Daoy (cell line): ENCODE data around the gene ALS2CL. TPM values are rescaled to one million over a fixed set of nuclear protein-coding genes. Genes with fewer than 3 reads are reported as not detected.

Experiments
- DNase-seq: peaks from one replicate; pipeline ENCODE4 v3.0.0-alpha.2; 2015; ENCODE audit warnings: low read depth
- total RNA-seq: library from RNA; depleted of rRNA; stranded (reverse); fragments of >200 nt; shearing (Covaris generic); gene quantifications from 2 replicates; pipeline ENCODE4 v1.2.3, GENCODE V29; 2014; rRNA removed

Gene ALS2CL
- total RNA-seq, 1 experiment from 2014 or later, result 0.74 TPM

DNA sequence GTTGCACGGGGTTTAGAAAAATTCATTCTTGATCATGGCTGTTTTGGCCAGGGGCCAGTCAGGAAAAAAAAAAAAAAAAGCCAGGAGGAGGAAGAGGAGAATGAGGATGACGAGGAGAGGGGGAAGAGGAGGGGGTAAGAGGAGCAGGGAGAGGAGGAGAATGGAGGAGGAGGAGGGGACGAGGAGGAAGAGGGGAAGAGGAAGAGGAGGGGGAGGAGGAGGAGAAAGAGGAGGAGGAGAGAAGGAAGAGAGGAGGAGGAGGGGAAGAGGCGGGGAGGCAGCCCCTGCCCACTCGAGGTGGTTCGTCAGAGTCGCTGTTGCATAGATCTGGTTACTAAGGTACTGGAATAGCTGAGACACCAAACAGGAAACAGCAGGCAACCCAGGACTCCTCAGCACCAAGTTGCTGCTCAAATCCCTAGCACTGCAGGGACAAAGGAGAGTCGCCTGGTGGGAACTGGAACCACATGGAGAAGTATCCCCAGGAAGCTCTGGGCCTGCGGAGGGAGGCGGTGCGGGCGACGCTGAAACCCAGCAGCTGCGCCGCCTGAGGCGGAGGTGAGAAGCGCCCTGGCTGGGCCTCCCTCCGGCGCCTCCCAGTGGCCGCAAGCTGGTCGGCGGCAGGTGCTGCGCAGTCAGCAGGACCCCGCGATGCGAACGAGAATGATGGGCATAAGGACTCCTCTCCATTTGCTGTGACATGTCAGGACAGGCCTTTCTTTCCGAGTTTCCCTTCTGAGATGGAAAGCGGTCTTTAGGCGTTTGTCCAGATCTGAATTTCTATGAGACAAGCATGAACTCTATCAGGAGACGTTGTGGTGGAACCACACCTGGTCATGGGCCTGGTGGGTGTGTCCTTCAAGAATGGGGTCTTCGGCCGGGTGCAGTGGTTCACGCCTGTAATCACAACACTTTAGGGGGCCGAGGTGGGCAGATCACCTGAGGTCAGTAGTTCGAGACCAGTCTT, 63.6 kb downstream of the ALS2CL start:
- peak; percentile 81 for DNase-seq

DNA sequence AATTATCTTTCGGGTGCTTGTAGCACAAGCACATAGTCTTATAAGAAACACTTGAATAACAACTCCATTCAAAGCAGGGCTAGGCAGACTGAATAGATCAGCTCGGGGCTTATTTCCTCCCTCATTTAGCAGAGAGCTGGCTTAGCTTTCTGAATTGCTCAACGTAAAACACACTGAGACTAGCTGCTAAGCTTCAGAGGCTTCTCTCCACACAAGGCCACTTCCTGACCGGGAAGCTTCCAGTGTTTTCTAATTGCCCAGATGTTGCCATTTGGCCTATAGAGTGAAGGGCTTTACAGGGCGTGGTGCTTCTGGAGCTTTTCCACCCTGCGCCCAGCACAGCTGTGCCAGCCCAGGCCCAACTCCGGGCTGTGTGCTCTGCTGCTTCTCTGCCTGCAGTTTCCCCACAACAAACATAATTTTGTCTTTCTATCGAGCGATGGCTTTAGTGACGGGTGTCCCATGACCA, 64.5 kb downstream of the ALS2CL start:
- no peak for DNase-seq

DNA sequence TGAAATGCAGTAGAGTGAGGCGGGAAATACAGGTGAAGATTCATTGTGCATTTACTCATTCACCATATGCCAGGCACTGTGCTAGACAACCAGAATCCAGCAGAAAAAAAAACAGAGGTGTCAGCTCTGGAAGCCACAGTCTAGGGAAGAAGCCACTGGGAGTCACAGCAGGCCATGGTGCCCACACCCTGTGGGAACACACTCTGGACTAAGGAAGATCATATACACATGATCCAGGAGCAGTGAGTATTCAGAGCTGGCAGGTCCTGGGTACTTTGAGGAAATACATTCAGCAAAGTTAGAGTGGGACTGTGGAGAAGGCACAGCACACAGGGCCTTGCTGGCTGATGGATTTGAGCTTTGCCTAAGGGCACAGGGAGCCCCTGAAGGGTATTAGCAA, 66.4 kb downstream of the ALS2CL start:
- DNase-seq, result no peak

DNA sequence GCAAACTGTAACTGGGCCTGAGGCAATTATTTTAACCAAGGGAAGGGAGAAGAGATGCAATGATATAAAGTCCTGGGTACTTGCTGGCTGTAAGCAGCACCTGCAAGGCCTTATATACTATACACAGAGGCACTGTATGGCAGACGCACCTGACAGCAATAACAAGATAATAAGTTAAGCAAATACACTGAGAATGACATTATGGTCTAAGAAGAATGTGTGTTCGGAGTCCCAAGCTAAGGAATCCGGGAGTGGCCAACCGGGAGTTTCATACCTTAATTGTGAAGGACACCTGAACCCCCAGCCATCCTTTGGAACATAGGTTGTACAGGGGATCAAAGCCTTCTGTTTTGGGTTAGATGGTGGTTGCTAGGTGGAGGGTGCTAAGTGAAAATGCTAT, 67.4 kb downstream of the ALS2CL start:
- no peak for DNase-seq

DNA sequence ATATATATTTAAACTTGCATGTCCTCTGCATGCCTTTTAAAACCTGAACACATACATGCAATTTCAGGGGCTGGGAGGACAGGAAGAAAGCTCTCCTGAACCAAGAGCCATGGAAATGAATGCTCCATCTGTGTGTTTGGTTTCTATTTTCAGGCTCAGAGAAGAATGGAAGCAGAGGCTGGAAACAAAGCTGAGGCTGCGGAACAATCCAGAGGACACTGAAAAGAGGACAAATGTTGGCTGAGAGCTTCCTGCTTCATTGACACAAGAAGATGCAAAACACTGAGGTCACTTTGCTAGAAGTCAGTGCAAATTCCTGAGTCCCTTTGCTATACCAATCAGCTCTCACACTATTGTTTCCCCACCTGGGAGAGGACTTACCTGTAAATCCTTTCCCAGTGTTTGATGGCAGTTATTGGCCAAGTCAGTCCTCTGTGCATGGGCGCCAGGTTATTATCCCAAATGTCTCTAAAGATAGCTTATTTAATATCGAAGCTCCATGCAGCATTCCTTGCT, 68.4 kb downstream of the ALS2CL start:
- DNase-seq, result no peak

DNA sequence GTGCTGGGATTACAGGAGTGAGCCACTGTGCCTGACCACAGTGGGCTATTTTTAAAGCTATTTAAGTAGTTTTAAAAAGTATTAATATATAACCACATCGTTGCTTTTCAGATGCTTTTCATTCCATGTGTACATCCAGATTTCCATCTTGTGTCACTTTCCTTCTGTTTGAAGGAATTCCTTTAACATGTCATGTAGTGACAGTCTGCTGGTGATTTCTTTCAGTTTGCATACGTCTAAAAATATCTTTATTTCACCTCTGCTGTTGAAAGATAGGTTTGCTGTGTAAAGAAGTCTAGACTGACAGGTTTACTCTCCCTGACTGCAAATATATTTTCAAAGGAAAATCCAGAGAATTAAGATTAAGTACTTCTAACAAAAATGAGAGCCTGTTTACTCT, 68.9 kb downstream of the ALS2CL start:
- no peak for DNase-seq

DNA sequence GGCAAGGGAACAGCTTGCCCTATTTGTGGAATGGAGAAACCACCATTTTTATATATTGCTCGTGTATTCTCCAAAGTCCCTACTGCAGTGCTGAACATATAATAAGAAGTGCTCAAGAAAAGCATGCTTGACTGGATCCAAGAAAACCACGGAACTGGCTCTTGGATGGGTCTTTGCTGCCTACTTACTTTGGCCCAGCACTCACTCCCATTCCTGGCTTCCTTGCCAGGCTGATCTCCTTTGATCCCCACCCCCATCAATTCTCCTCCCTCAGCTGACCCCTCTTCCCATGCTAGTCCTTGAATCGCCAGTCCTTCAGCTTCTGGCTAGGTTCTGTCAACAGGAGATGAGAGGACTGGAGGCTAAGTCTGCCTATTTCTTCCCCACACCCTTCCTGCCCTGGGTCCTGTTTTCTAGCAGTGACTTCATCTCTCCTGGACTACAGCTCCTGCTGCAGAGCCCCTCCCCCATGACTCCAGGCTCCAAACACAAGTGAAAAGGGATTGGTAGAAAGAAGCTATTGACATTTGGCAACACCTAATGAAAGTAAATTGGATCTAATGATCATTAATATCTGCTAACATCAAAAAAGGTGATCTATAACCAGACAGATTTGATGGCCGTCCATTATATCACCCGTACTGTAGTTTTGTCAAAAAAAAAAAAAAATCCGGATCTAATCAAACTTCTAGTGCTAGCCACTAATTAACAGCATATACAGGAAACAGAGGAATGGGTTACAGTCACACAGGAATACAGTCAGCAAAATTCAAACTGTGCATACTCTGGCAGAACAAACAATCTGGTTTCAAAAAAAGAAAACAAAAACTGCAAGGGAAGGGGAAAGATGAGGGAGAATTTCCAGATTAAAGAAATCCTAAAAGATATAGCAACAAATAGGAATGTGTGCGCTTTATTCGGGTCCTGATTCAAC, 73.4 kb downstream of the ALS2CL start:
- no peak for DNase-seq

Other genes with a start within 250 kb of the ALS2CL start
- gene LTF, start 228.8 kb downstream of the ALS2CL start, total RNA-seq, result not detected in 2 replicates
- not detected in 2 replicates for gene RTP3, start 195.7 kb downstream of the ALS2CL start, total RNA-seq
- gene LRRC2, start 127.4 kb downstream of the ALS2CL start, total RNA-seq, result 0.36 and 0.40 TPM in 2 replicates
- not detected in 2 replicates for gene FAM240A, start 81.2 kb downstream of the ALS2CL start, total RNA-seq
- not detected in 2 replicates for gene TMIE, start 7.7 kb upstream of the ALS2CL start, total RNA-seq
- gene PRSS50, start 24.2 kb upstream of the ALS2CL start, total RNA-seq, result not detected in 2 replicates
- not detected in 2 replicates for gene MYL3, start 169.8 kb upstream of the ALS2CL start, total RNA-seq
- not detected in 2 replicates for gene PTH1R, start 184.0 kb upstream of the ALS2CL start, total RNA-seq